NK-92 (cell line): ENCODE measurements around the gene VPS37C.
"Not testable (repeated sequence)": the region's sequence is repeated elsewhere in the genome, so short reads cannot be mapped to it uniquely, and the experiment has no call there.

Source experiments
- DNase-seq: peaks from one replicate; lab custom pipeline; 2025; ENCODE audit not compliant: unreplicated experiment; lab: John Stamatoyannopoulos, UW

Gene VPS37C

DNA sequence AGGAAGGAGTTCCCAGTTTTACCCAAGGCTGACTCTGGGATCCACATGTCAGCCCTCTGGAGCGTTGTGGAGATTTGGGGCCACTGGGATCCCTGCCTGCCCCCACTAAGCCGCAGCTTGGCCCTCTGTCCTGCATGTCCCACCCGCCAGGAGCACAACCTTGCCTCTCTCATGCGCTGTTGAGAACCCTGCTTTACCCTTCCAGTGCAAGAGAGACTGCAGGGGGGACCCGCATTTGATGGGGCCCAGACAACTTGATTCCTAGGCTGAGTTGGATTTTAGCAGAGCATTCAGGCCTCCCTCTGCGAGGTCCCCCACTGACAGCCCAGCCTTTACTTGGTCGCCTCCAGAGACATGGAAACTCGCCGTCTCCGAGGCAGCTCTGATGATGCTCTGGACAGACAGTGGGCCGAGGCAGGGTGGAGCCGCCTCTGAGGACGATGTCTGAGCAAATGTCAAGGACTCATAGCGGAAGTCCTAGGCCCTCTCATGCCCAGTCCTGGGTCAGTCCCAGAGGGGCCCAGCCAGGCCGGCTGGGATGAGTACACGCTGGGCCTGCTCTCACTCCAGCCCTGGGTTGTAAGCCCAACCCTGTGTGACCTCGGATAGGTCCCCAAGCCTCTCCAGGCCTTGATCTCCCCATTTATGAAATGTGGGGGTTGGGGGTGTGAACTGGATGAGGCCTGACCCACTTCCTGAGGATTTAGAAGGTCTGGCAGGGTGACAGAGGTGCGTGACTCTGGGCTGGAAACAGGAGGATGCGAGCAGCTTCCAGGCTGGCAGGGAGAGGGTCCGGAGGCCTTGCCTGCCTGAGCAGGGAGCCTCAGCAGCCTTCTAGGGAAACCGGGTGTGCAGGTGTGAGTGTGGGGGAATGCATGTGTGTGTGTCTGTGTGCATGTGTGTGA is 58.3 kb downstream of the VPS37C start:
- no peak for DNase-seq

DNA sequence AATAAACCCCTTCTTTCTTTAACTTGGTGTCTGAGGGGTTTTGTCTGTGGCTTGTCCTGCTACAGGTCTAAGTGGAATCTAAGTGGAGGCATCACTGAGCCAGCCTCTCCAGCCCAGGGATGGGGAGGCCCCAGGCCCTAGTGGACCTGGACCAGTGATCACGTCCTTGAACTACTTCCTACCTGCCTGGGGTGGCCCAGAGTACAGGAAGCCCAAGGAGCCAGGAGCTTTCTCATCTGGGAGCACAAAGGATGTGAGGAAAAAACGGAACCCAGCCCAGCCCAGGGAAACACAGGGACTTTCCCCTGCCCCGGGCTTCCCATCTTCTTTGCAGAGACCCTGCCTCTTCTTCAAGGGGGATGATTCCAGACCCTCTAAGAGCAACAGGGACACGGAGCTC is 62.4 kb downstream of the VPS37C start:
- DNase-seq, result no peak

- not testable (repeated sequence) for DNase-seq
Observed at GRCh38 chr11:61098261-61098660, 63.0 kb downstream of the VPS37C start.

DNA sequence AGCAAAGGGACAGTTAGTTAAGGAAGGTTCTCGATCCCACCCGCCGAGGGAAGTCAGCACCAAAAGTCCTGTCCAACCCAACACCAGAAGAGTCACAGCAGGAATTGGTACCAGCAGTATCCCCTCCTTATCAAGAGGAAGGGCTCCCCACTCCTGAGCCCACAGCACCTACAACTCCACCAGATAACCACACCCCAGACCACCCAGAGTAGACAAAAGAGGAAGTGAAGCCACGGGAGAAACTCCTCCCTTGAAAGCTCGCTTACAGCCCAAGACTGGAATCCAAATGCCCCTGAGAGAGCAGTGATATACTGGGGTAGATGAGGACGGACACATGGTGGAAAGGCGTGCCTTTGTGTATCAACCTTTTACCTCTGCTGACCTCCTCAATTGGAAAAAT is 66.2 kb downstream of the VPS37C start:
- no peak for DNase-seq

DNA sequence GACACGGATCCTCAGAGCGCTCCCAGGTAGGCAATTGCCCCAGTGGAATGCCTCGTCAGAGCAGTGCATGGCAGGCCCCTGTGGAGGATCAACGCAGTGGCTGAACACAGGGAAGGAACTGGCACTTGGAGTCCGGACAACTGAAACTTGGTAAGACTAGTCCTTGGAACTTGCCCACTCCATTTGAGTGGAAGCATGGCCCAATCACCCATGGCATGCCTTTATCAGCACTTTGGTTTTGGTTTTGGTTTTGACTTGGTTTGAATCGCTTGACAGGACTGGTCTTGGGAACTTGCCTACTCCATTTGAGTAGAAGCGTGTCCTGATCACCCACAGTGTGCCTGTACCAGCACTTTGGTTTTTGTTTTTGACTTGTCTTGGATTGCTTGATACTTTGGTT is 67.1 kb downstream of the VPS37C start:
- not testable (repeated sequence) for DNase-seq

DNA sequence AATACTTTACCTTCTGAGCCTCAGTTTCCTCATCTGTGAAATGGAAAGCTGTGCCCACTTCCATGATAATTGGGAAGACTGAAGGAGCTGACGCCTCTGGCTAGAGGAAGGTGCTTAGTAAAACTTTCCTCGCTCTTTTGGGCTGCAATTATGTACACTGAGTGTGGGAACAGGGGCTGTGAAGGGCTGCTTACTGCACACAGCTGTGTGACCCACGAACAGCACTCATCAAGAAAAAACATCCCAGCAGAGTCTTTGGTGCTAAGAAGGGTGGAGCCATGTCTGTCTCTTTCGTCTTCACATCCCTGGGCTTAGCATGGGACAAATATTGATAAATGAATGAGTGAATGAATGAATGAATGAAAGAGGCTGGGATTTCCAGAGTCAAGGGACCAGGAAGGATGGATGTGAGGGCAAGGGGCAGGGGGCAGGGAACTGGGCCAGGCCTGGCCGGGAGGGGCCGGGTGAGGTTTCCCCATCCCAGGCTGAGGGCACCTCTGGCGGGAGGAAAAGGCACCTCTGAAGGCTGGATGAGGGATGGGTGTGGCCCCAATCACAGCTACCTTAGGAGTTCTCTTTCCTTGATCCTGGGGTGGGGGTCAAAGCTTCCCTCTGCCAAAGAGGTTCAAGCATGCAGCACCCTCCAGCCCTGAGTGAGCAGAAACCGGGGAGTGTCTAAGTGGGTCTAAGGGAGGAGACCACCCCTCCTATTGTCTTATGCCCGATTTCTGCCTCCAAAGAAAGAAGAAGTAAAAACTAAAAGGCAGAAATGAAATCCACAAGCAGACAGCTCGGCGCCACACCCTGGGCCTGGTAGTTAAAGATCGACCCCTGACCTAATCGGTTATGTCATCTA is 68.1 kb downstream of the VPS37C start:
- DNase-seq, result no peak

- DNase-seq, result no peak
Observed at GRCh38 chr11:61092280-61092766, 68.9 kb downstream of the VPS37C start.

- no peak for DNase-seq
Observed at GRCh38 chr11:61091373-61092279, 69.6 kb downstream of the VPS37C start.

DNA sequence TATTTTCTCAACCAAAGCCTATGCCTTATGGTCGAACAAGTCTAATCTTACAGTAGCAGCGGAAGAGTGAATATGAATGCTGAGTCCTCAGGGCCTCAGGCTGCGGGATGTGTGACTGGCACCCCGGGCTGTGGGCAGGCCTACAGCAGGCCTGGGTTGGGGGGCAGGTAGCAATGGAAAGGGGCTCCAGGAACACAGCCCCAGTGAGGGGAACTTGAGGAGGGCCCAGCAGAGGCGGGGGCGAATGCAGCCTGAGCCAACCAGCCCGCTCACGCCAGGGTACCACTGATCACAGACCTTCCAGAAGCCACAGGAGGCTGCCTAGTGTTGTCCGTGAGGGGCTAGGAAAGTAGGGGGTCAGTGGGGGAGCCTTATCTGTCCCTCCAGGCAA is 70.2 kb downstream of the VPS37C start:
- no peak for DNase-seq

GRCh38 chr11:61090521-61090920 is 70.7 kb downstream of the VPS37C start:
- no peak for DNase-seq

DNA sequence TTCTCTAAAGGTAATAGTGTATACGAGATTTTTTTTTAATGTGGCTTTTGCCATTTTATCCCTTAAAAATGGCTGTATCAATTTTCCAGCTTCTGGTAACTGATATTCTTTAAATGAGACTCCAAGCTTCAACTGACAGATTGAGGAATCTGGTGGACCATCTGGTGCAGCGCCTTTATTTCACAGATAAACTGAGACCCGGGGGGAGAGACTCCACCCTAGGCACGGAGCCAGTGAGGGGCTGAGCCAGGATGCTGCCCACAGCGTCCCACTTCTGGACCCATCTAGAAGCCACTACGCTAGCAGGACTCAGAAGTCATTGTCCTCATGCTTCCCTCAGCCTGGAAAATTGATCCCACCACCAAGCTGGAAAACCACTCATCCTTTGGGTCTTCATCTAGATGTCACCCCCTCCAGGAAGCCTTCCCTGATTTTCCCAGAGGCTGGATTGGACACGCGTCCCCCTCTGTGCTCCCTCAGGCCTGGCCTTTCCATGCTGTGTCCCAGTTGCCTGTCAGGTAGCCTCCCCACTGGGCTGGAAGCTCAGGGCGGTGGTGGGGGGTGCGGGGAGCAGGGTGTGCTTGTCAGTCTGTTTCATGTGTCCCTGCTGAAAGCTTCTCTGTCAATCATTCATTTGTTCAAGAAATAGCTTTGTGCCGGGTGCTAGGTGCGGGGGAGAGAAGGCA is 71.3 kb downstream of the VPS37C start:
- no peak for DNase-seq

- DNase-seq, result no peak
Observed at GRCh38 chr11:61087426-61088119, 73.7 kb downstream of the VPS37C start.

GRCh38 chr11:61083601-61084147 is 77.6 kb downstream of the VPS37C start:
- DNase-seq, result no peak

DNA sequence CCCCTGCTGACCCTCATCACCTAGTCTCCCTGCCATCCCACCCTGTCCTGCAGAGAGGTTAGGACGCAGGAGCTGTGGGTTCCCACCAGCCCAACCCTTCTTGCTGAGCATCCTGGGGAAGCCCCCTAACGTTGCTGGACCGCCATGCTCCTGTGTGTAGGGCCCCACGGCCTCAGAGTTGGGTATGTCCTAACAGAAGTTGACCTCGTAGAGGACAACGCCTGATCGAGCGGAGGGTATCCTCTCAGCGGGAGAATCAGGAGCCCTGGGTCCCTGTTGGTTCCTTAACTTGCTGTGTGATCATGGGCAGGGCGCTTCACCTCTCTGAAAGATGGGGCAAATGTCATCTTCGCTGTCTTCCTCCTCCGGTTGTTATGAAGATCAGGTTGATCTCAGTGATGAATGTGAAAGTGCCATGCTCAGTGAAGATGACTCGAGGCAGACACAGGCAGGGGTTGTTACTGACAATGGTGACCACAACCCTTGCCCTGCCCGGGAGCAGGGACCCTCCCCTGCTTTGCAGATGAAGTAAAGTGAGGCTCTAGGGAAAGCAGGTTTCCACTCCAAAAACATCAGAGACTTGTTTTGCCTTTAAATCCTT is 78.2 kb downstream of the VPS37C start:
- no peak for DNase-seq

DNA sequence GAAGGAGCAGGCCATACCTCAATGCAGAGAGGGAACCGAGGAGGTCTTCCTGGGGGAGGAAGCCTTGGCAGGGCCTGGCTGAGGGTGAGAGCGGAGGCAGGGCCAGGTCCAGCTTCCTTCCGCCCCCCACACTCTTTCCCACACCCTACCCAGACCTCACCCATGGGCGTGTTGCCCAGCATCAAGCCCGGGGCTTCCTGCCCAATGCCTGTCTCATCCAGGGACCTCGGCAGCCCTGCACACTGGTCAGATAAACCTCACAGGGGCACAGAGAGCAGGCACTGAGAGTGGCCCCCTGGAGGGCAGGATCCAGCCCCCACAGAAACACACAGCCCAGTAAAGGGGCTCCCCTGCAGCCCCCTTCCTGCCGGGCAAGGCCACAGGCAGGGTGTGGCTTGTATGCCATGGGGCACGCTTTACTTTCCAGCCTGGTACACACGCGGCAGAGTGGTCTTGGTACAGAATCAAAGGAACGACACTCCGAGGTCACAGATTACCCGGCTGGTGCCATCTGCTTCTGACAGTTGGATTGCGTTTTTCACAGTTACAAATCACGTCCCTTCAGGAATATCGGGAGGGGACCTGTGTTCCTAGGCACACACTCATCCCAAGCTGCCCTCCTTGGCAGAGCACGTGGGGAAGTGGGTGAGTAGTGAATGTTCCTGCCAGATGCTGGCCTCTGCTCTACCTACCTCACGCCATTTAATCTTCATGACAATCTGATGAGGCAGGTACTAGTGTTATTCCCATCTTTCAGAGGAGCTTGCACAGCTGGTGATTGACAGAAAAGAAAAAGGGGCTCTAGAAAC is 79.0 kb downstream of the VPS37C start:
- no peak for DNase-seq

DNA sequence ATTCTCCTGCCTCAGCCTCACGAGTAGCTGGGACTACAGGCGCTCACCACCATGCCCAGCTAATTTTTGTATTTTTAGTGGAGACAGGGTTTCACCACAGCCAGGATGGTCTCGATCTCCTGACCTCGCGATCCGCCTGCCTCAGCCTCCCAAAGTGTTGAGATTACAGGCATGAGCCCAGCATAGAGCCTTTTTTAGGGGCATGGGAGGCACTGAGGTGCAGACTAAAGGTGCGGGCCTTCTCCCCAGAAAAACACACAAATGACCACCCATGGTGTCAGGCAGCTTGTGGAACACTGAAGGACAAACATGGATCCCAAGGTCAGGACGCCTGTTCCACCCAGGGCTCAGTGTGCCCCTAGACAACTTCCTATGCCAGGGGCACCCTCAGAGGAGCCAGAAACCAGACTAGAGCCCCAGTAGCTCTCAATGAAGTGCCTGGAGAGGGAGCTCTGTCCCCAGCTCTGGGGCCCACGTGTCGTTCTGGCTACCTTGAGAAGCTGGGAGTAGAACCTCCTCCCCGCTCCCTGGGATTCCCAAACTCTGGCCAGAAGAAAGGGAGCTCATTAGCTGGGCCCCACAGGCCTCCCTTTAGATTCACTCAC is 80.1 kb downstream of the VPS37C start:
- DNase-seq, result no peak

DNA sequence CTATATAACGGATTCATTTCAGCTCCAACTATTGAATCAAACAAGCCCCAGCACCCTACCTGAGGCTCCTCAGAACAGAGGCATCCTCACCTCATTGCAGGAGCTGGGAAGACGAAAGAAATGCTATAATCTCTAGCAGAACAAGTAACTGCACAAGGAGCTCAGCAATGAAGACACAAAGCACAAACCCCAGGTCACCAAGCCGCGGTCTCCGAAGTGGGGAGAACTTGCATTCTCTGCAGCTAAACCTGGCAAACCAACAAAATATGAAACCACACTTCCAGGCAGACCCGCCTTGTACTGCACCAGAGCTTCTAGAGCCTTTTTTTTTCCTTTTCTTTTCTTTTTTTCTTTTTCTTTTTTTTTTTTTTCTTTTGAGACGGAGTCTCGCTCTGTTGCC is 80.7 kb downstream of the VPS37C start:
- DNase-seq, result no peak
